Fibroblast of lung (primary cell): ENCODE results near the gene SETBP1.

ENCODE experiments used
- CTCF ChIP-seq, 2 donors: IDR thresholded peaks in 1 of 2; conservative IDR thresholded peaks in 1 of 2; 1 replicate in 1 of 2; 2 replicates in 1 of 2; pipeline ENCODE4 v1.5.1; 2011 to 2012; ENCODE audit warnings: low read length in 2 of 2, control low read depth in 1 of 2, inconsistent platforms in 1 of 2, low read depth in 1 of 2, mild to moderate bottlenecking in 1 of 2
- EZH2 ChIP-seq: IDR thresholded peaks from 2 replicates; pipeline ENCODE4 v1.5.1; 2012; ENCODE audit warnings: low read length, control low read depth, mild to moderate bottlenecking; ENCODE audit errors: missing control alignments

- no peak for TF ChIP-seq CTCF (conservative IDR thresholded peaks at IDR 0.05 in 1 of 2, IDR thresholded peaks at IDR 0.05 in 1 of 2; ENCODE audit: low read depth in 1 of 2, low read length in 2 of 2)
- no peak for TF ChIP-seq EZH2
These were observed 91.5 kb downstream of the SETBP1 start for GRCh38 chr18:44771956-44772917.
